CD4-positive, alpha-beta T cell treated with Interleukin-12 subunit alpha and Interleukin-12 subunit beta, for 1 hour (primary cell): ENCODE measurements around the gene FOXD3.

Experiments
- DNase-seq: peaks from one replicate; pipeline ENCODE4 v3.0.0-alpha.2; 2020

FOXD3 gene

DNA sequence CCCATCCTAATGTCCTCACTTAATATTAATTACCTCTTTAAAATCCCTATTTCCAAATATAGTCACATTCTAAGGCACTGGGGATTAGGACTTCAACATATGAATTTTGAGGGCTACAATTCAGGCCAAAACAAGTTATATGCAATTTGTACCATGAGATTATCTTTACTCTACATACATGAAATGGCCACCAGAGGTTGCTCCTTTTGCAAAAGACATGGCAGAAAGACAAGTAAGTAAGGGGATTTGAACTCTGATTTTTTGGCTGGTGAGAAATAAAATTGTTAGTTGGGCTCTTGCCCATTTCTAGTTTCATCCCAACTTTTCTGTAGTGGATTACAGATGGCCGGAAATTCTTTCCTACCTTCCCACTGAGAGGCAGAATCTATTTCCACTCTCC is 40.2 kb downstream of the FOXD3 start:
- no peak for DNase-seq

GRCh38 chr1:63363014-63363413 is 40.6 kb downstream of the FOXD3 start:
- DNase-seq, result no peak

DNA sequence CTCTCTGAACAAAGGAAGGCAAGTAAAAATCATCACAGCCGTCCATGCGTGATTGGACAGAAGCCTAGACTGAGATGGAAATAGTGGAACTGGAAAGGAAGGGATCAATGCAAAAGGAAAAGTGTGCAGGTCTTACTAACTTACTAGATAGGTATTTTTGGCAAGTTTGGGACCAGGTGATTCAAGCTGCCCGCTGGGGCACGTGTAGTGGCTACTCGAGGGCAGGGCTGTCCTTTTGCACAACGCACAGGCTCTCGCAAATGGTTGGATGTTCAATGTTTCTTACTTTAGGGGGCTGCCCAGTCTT is 44.5 kb downstream of the FOXD3 start:
- no peak for DNase-seq

DNA sequence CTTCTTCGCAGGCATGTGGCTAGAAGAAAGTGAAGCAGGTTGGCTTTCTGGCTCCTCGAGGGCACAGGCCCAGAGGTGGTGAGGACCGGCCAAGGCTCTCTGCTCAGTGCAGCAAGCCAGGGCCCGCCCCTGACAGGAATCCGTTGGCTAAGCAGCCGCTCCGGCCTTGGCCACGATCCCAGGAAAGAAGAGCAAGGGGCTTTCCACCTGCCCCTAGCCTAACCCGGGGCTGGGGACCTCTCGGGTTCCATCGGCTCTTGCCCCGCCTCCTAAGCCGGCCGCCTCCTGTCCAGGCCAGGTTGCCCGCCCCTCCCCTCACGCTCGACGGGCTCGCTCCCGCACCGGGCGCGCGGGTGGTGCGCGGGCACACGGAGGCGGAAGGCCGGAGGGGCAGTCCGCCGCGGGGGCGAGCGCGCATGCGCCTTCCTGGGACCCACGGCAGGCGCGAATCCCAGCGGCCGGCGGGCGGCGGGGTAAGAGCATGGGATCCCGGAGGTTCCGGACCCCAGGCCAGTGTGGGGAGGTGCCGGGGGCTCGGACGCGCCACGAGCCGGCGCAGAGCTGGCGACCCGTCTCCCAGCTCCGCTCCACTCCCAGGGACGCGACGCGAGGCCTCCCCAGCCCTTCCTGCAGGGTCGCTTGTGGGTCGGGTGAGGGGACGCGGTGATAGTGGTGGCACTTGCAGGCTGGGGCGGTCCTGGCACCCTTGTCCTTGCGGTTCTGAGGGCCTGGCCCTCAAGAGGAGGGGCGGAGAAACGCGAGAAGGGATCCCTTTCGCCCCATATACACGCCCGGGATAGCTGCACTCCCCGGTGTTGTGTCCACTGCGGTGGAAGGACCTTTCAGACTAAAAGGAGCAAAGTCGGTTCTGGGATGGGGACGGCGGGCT is 45.1 kb downstream of the FOXD3 start, which contains the start of gene ALG6:
ALG6 (plus strand) TSS at position 413 of the 889 bp plus-strand sequence. CDS start 3,351 bp downstream, outside the sequence.
- peak; percentile 92 for DNase-seq

DNA sequence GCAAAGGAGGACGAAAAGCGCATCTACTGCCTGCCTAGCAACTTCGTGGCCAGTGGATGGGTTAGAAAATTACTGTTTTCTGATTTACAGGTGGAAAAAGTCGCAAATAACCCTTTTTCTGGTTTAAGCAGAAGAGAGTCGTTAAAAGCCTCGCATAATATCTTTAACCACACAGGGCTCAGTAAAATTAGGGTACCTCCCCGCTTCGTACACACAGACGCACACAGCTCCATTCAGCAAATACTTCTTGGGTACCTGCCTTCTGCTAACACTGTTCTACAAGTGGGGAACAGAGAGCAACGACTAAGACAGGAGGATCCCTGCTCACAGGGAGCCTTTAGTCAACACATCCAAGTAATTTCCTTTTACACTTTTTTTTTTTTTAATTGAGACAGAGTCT is 45.8 kb downstream of the FOXD3 start:
- no peak for DNase-seq
